D721Med (cell line): Measurements from ENCODE around the gene UNCX.

ENCODE experiments used
- DNase-seq: peaks from one replicate; pipeline ENCODE4 v3.0.0; 2011; ENCODE audit warnings: low spot score; ENCODE audit not compliant: insufficient read length
- FAIRE-seq: peaks from 2 replicates; lab custom pipeline; 2011; peaks lifted over from hg19 to GRCh38; lab: Jason Lieb, UNC
- CTCF ChIP-seq: IDR thresholded peaks from 2 replicates; pipeline ENCODE4 v1.5.1; 2012; ENCODE audit warnings: mild to moderate bottlenecking, control low read depth; ENCODE audit not compliant: insufficient read depth; ENCODE audit errors: missing control alignments

Gene UNCX

GRCh38 chr7:1238931-1239802, 6.5 kb downstream of the UNCX start:
- FAIRE-seq (no peak), DNase-seq (no peak)
- TF ChIP-seq CTCF = no peak

DNA sequence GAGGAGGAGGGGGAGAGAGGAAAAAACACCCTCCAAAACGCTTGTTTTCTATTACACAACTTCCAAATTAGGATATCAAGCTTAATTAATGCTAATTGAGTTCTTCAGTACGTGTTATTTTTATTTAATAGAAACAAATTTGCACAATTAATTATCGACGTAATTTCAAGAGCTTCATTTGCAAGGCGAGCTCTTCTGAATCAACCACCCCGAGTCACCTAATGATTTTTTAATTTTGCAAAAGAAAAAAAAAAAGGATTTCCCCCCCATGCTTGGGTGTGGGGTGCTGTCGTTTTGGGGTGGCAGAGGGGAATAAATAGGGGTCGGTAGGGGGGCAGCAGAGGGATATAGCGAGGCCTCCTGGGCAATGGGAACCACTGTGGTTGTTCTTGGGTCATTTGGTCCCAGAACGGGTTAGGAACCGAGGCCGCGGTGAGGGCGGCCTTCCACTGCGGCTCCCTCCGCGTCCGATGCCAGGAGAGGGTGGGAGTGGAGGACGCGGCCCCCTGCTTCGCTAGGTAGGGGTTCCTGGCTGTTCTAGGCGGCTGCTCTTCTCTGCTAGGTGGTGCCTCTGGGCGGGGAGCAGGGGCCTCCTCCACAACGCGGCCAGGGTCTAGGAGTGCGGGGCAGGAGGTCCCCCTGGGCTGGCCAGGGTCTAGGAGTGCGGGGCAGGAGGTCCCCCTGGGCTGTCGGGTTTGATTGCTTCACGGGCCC, 7.3 kb downstream of the UNCX start:
- no peak for FAIRE-seq
- no peak for DNase-seq
- no peak for TF ChIP-seq CTCF

GRCh38 chr7:1240517-1241257, 8.0 kb downstream of the UNCX start:
- FAIRE-seq (no peak), DNase-seq (no peak)
- TF ChIP-seq CTCF = no peak

GRCh38 chr7:1241258-1241602, 8.6 kb downstream of the UNCX start:
- TF ChIP-seq CTCF = no peak
- DNase-seq = no peak
- FAIRE-seq = no peak

DNA sequence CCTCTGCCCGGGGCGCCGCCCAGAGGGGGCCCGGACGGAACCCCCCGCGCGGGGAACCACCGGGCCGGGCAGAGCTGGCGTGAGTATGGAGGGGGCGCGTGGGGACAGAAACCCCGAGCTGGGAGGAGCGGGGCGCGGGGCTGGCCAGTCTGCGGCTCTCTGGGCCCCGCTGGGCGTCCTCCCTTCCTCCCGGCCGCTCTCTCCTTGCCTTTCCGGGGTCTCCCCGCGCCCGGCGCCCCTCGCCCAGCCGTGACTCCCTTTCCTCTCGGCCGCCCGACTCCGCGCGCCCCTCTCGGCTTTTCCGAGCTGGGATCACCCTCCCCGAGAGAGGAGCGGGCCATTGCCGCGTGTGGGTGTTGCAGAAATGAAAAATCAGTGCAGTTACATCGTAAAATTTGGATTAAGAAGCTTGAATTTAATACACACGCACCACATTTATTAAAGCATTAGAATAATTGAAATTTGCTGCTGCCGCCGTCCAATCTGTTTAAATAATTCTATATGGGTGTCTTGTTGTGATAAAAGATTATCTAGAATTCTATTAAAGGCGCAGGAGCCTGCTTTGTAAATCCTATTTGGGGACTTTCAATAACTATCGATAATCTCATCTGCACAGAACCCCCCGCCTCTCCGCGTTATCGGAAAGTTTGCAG, 9.1 kb downstream of the UNCX start:
- no peak for FAIRE-seq
- TF ChIP-seq CTCF = no peak
- DNase-seq = no peak

- FAIRE-seq (no peak), DNase-seq (no peak)
- TF ChIP-seq CTCF = no peak
These were observed 9.6 kb downstream of the UNCX start for GRCh38 chr7:1242256-1242605.
